HG02642 (cell line): ENCODE measurements around the gene RGS16.
A peak's percentile ranks its signal among the peaks of the same experiment; 100 is the strongest.
"Not testable (repeated sequence)": the region's sequence is repeated elsewhere in the genome, so short reads cannot be mapped to it uniquely, and the experiment has no call there.

Experiments
- ATAC-seq: cut with Tn5 transposase; IDR thresholded peaks from one replicate; pipeline ENCODE4 v1.9.1; 2021; ENCODE audit warnings: mild to moderate bottlenecking; ENCODE audit not compliant: unreplicated experiment, poor library complexity

The RGS16 gene

GRCh38 chr1:182604175-182605164 is at the start of gene RGS16:
Gene RGS16 (minus strand): TSS chr1:182604389. CDS start chr1:182604259, 130 bp downstream.
- peak; percentile 90 for ATAC-seq

GRCh38 chr1:182653986-182654385 is 49.8 kb upstream of the RGS16 start:
- no peak for ATAC-seq

- ATAC-seq = no peak
Observed at GRCh38 chr1:182652933-182653332, 48.7 kb upstream of the RGS16 start.

- no peak for ATAC-seq
Observed at GRCh38 chr1:182651339-182651724, 47.1 kb upstream of the RGS16 start.

- ATAC-seq = no peak
Observed at GRCh38 chr1:182650678-182651338, 46.6 kb upstream of the RGS16 start.

GRCh38 chr1:182649041-182649440 is 44.9 kb upstream of the RGS16 start:
- peak; percentile 60 for ATAC-seq

GRCh38 chr1:182646739-182647138 is 42.5 kb upstream of the RGS16 start:
- ATAC-seq = no peak

- ATAC-seq = no peak
Observed at GRCh38 chr1:182644886-182645285, 40.7 kb upstream of the RGS16 start.

- ATAC-seq = no peak
Observed at GRCh38 chr1:182643699-182644098, 39.5 kb upstream of the RGS16 start.

GRCh38 chr1:182642461-182642860 is 38.3 kb upstream of the RGS16 start:
- ATAC-seq = no peak

GRCh38 chr1:182641561-182641960 is 37.4 kb upstream of the RGS16 start:
- ATAC-seq = no peak

GRCh38 chr1:182639330-182639729 is 35.1 kb upstream of the RGS16 start:
- ATAC-seq = no peak

GRCh38 chr1:182637769-182638168 is 33.6 kb upstream of the RGS16 start:
- ATAC-seq = no peak

GRCh38 chr1:182635871-182636270 is 31.7 kb upstream of the RGS16 start:
- no peak for ATAC-seq

GRCh38 chr1:182634306-182635072 is 30.3 kb upstream of the RGS16 start:
- no peak for ATAC-seq

- peak; percentile 36 for ATAC-seq
Observed at GRCh38 chr1:182633657-182634281, 29.6 kb upstream of the RGS16 start.

GRCh38 chr1:182633031-182633430 is 28.8 kb upstream of the RGS16 start:
- ATAC-seq = no peak

GRCh38 chr1:182632441-182632857 is 28.3 kb upstream of the RGS16 start:
- ATAC-seq = not testable (repeated sequence)

- no peak for ATAC-seq
Observed at GRCh38 chr1:182631954-182632353, 27.8 kb upstream of the RGS16 start.

GRCh38 chr1:182631053-182631677 is 27.0 kb upstream of the RGS16 start:
- no peak for ATAC-seq
